Common myeloid progenitor, CD34-positive (primary cell): ENCODE data around the gene ZNG1B.
"Not testable (repeated sequence)": the region's sequence is repeated elsewhere in the genome, so short reads cannot be mapped to it uniquely, and the experiment has no call there.

Experiments used
- CTCF ChIA-PET: fragments of 350-600 bp; sonication (Branson Sonifier 250); formaldehyde crosslinking; loops from one replicate; lab custom pipeline; 2021; ENCODE audit warnings: antibody characterized with exemption; lab: Charles Lee
- POLR2A ChIA-PET: fragments of 350-600 bp; sonication (Branson Sonifier 250); formaldehyde crosslinking; loops from one replicate; lab custom pipeline; 2021; ENCODE audit warnings: antibody characterized with exemption; lab: Charles Lee
- DNase-seq, 3 donors: peaks; one replicate each; pipeline versions ENCODE4 v3.0.0 to v3.0.0-alpha.2; 2013
- H3K27ac ChIP-seq, 2 experiments: 1 replicate in 1 of 2; 2 replicates in 1 of 2; pipeline ENCODE4 v1.7.0; 2013; ENCODE audit warnings: inconsistent platforms in 2 of 2, low read length in 2 of 2, mild to moderate bottlenecking in 2 of 2, low read depth in 1 of 2, moderate library complexity in 1 of 2; ENCODE audit not compliant: severe bottlenecking in 2 of 2, insufficient read depth in 1 of 2, poor library complexity in 1 of 2
- H3K27me3 ChIP-seq, 5 experiments: replicated peaks in 2 of 5; 1 replicate in 3 of 5; 2 replicates in 2 of 5; pipeline versions ENCODE4 v1.6.1 to v1.7.0; 2013; ENCODE audit warnings: low read length in 4 of 5, mild to moderate bottlenecking in 2 of 5, moderate library complexity in 2 of 5, inconsistent platforms in 1 of 5; ENCODE audit not compliant: insufficient read depth in 5 of 5, control insufficient read depth in 4 of 5
- H3K36me3 ChIP-seq, 4 experiments: 1 replicate in 2 of 4; 2 replicates in 2 of 4; pipeline versions ENCODE4 v1.6.1 to v1.7.0; 2013; ENCODE audit warnings: low read length in 3 of 4, control low read depth in 1 of 4, mild to moderate bottlenecking in 1 of 4; ENCODE audit not compliant: control insufficient read depth in 4 of 4, insufficient read depth in 4 of 4
- H3K4me1 ChIP-seq, 4 experiments: 1 replicate in 3 of 4; 2 replicates in 1 of 4; pipeline versions ENCODE4 v1.6.1 to v1.7.1; 2013; ENCODE audit warnings: low read length in 3 of 4, mild to moderate bottlenecking in 3 of 4, control low read depth in 1 of 4, inconsistent platforms in 1 of 4, moderate library complexity in 1 of 4; ENCODE audit not compliant: control insufficient read depth in 4 of 4, insufficient read depth in 4 of 4; ENCODE audit errors: control extremely low read depth in 1 of 4
- H3K4me3 ChIP-seq, 7 experiments: 1 replicate in 4 of 7; 2 replicates in 3 of 7; pipeline versions ENCODE4 v1.5.1 to v1.7.0; 2013; ENCODE audit warnings: mild to moderate bottlenecking in 7 of 7, low read length in 6 of 7, moderate library complexity in 6 of 7, inconsistent platforms in 2 of 7, low read depth in 2 of 7, control low read depth in 1 of 7; ENCODE audit not compliant: insufficient read depth in 4 of 7, control insufficient read depth in 1 of 7; ENCODE audit errors: extremely low read depth in 1 of 7
- H3K9me3 ChIP-seq, 5 experiments: 1 replicate in 4 of 5; 2 replicates in 1 of 5; pipeline versions ENCODE4 v1.6.1 to v1.7.1; 2013; ENCODE audit warnings: low read length in 4 of 5, mild to moderate bottlenecking in 2 of 5, inconsistent platforms in 1 of 5, low read depth in 1 of 5, moderate library complexity in 1 of 5; ENCODE audit not compliant: control insufficient read depth in 4 of 5, insufficient read depth in 2 of 5; ENCODE audit errors: control extremely low read depth in 1 of 5
- WGBS: methylation state at CpG from one replicate; pipeline ENCODE4 v1.1.5; 2013; ENCODE audit not compliant: insufficient coverage; 5-methylcytosine and 5-hydroxymethylcytosine counted together

ZNG1B gene

DNA sequence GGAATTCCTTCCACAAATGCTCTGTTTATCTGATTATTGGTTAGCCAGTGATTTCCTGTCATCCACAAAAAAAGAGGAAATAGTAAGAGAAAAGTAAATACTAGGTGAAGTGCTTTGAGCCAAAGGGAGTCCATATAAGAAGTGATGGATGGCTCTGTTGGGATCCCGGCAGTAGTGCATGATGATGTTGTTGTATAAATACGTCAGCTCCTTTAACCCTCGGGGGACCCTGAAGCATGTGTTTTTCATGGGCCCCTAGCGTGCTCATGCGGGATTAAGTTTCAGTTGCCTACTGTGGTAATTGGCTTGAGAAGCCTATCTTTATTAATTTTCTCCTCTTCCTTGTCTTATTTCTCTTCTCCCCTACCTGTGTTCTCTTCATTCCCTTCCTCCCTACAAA lies 24.7 kb upstream of the ZNG1B start:
- H3K9me3 ChIP-seq, H3K36me3 ChIP-seq, CTCF ChIA-PET, POLR2A ChIA-PET, H3K4me3 ChIP-seq, DNase-seq, H3K27ac ChIP-seq, H3K4me1 ChIP-seq, H3K27me3 ChIP-seq: not testable (repeated sequence)
- no CpG with 5 or more reads among the region's 5 CpGs for WGBS

DNA sequence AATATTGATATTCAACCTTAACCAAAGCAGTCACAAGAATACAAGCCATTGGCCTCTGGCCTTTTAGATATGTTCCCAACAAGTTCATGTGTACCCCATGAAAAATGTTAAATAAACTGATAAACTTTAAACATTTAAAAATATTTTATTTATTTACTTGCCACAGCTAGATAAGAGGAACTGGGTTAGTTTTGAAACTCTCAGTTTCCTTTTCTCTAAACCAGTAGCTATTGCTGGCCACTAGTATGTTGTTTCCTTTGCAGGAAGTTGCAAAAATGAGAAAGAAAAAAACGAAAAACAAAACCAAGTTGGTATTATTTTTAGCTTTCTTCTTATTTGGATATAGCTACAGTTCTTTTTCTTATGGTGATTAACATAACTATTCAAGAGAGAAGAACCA lies 5.7 kb upstream of the ZNG1B start:
- not testable (repeated sequence) for H3K36me3 ChIP-seq
- DNase-seq: peak; percentile 21 to 60 (median 52)
- WGBS: no CpG with 5 or more reads among the region's 1 CpG

DNA sequence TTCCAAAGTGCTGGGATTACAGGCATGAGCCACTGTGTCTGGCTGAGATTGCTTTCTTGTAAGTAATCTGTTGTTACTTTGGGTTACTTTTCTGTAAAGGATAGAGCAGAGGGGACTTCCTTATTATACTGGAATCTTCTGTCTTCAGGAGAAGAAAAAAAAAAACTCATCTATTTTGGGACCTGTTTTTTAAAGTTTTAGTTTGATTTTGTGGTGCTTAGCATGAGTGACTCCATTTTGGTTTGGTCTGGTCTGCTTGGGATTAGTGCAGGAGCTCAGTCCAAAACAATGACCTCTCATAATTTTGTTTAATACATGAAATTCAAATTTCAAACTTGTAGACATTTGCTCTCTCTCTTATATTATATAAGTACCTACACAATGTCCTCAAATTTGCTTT lies 4.0 kb upstream of the ZNG1B start:
- POLR2A ChIA-PET, H3K4me3 ChIP-seq, DNase-seq, H3K27me3 ChIP-seq, CTCF ChIA-PET, H3K27ac ChIP-seq, H3K36me3 ChIP-seq, H3K4me1 ChIP-seq, H3K9me3 ChIP-seq: not testable (repeated sequence)

More for the DNA sequence above, 5.7 kb upstream of the ZNG1B start:
- H3K4me1 ChIP-seq, H3K27me3 ChIP-seq, CTCF ChIA-PET, H3K9me3 ChIP-seq, H3K4me3 ChIP-seq, H3K27ac ChIP-seq, POLR2A ChIA-PET: not testable (repeated sequence)

DNA sequence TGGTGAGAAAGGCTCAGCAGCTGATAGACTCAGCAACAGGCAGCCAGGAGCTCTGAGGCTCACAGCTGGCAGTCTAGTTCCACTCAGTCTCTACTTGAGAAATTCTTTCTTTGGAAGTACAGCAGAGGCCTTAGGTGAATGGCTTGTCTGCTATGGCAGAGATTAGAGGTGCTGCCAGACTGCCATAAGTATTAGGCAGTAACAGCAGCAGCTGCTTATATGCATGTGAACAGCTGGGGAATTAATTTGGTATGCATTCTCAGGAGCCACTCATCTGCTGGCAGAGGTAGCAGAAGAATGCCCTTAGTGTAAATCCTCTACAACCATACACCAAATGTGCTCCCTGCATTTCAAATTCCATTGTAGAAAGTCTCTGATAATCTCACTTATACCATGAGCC lies 28.3 kb downstream of the ZNG1B start:
- H3K27ac ChIP-seq, CTCF ChIA-PET, H3K4me1 ChIP-seq, DNase-seq, H3K27me3 ChIP-seq, POLR2A ChIA-PET, H3K9me3 ChIP-seq, H3K4me3 ChIP-seq, H3K36me3 ChIP-seq: not testable (repeated sequence)

DNA sequence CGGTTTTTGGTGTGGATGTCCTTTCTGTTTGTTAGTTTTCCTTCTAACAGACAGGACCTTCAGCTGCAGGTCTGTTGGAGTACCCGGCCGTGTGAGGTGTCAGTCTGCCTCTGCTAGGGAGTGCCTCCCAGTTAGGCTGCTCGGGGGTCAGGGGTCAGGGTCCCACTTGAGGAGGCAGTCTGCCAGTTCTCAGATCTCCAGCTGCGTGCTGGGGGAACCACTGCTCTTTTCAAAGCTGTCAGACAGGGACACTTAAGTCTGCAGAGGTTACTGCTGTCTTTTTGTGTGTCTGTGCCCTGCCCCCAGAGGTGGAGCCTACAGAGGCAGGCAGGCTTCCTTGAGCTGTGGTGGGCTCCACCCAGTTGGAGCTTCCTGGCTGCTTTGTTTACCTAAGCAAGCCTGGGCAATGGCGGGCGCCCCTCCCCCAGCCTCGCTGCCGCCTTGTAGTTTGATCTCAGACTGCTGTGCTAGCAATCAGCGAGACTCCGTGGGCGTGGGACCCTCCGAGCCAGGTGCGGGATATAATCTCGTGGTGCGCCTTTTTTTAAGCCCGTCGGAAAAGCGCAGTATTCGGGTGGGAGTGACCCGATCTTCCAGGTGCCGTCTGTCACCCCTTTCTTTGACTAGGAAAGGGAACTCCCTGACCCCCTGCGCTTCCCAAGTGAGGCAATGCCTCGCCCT lies 39.3 kb downstream of the ZNG1B start:
- 100% methylated on average over 3 of the region's 24 CpGs for WGBS
- H3K36me3 ChIP-seq, CTCF ChIA-PET, POLR2A ChIA-PET, H3K4me3 ChIP-seq, DNase-seq, H3K27me3 ChIP-seq, H3K27ac ChIP-seq, H3K9me3 ChIP-seq, H3K4me1 ChIP-seq: not testable (repeated sequence)

DNA sequence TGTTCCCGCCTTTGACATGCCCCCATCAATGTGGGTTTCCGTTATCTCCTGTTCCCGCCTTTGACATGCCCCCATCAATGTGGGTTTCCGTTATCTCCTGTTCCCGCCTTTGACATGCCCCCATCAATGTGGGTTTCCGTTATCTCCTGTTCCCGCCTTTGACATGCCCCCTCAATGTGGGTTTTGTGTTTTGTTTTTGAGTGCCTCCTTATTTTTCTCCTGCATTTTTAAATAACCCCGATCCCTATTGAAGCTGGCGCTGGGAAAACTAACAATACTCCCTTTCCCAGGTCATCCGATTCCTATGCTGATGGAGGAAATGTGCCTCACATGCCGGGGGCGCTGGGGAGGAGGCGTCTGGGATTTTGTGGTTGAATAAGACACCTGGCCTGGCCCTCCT lies 59.0 kb downstream of the ZNG1B start:
- Histone ChIP-seq H3K27me3 (peaks cover 0 to 15% (median 0%) of the 10 kb centered on the region in 5 experiments), H3K4me1 (peaks cover 0 to 12% (median 0%) of the 10 kb centered on the region in 4 experiments)
- H3K9me3 ChIP-seq, H3K36me3 ChIP-seq, DNase-seq, H3K27ac ChIP-seq, H3K4me3 ChIP-seq, CTCF ChIA-PET, POLR2A ChIA-PET: not testable (repeated sequence)
- WGBS: no CpG with 5 or more reads among the region's 13 CpGs

DNA sequence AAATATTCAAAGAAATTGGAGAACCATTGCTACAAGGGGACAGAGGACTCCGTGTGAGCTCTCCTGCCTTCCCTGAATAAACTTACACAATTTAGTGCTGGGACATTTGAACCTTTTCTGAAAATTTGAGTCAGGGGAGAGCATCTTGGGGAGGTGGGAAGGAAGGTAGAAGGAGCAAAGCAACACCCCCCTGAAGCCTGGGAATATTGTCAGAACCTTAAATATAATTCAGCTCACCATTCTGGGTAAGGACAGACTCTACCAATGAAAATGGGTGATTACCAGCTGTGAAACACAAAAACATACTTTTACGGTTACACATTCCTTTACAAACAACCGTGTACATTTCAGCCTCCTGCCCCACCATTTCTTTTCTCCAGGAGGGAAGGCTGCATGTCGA lies 60.9 kb downstream of the ZNG1B start, which contains the start of gene FOXD4L1:
FOXD4L1 (plus strand) TSS at position 301 of the 400 bp plus-strand sequence. CDS start 592 bp downstream, outside the sequence.
- Histone ChIP-seq H3K4me1 (peaks cover 0 to 23% (median 5%) of the 10 kb centered on the region in 4 experiments), H3K27me3 (peaks cover 0 to 29% (median 2%) of the 10 kb centered on the region in 5 experiments), H3K4me3 (peak within 1 kb of the TSS in 2 of 7 experiments; percentile 8 to 33)
- H3K27ac ChIP-seq, POLR2A ChIA-PET, DNase-seq, H3K9me3 ChIP-seq, CTCF ChIA-PET, H3K36me3 ChIP-seq: not testable (repeated sequence)
- no CpG with 5 or more reads among the region's 4 CpGs for WGBS
